SK-N-MC (cell line): ENCODE data around the gene COL18A1.

Experiments
- DNase-seq: peaks from one replicate; pipeline ENCODE4 v3.0.0-alpha.2; 2011; ENCODE audit warnings: low read depth, low spot score
- H3K27ac ChIP-seq: fragments of 200-600 bp; sonication (generic); 2 replicates; pipeline ENCODE4 v1.5.1; 2016; ENCODE audit warnings: mixed run types
- H3K36me3 ChIP-seq: fragments of 200-600 bp; sonication (generic); 2 replicates; pipeline ENCODE4 v1.6.1; 2017; ENCODE audit warnings: antibody characterized with exemption, low read length, mixed read lengths; ENCODE audit not compliant: insufficient read depth
- H3K4me3 ChIP-seq: fragments of 200-600 bp; sonication (generic); 2 replicates; pipeline ENCODE4 v1.5.1; 2016
- H3K9ac ChIP-seq: fragments of 200-600 bp; sonication (generic); 2 replicates; pipeline ENCODE4 v1.8.0; 2017; ENCODE audit warnings: mixed run types, mixed read lengths; ENCODE audit not compliant: insufficient read length
- H3K9me3 ChIP-seq: fragments of 200-600 bp; sonication (generic); 2 replicates; pipeline ENCODE4 v1.6.1; 2017; ENCODE audit warnings: low read depth, mild to moderate bottlenecking, antibody characterized with exemption, low read length, moderate library complexity, mixed read lengths
- EZH2 ChIP-seq: fragments of 200-600 bp; sonication (generic); IDR thresholded peaks from one replicate; pipeline ENCODE4 v1.6.1; 2017; ENCODE audit warnings: antibody characterized with exemption
- FOXP2 ChIP-seq: optimal IDR thresholded peaks from 2 replicates; pipeline ENCODE3; 2011; ENCODE audit warnings: mild to moderate bottlenecking, moderate library complexity; ENCODE audit not compliant: insufficient read depth; ENCODE audit errors: extremely low read length, control extremely low read depth
- POLR2AphosphoS5 ChIP-seq: IDR thresholded peaks from 2 replicates; pipeline ENCODE4 v1.6.1; 2012; ENCODE audit warnings: mild to moderate bottlenecking, low read depth, low read length, borderline replicate concordance

COL18A1 gene

GRCh38 chr21:45493401-45494001 lies 88.5 kb downstream of the COL18A1 start:
- H3K4me3 ChIP-seq = no peak overlapping the region
- no peak overlapping the region for H3K9ac ChIP-seq
- no peak for TF ChIP-seq FOXP2
- TF ChIP-seq EZH2 = no peak
- no peak for TF ChIP-seq POLR2AphosphoS5
- H3K36me3 ChIP-seq = no peaks in the 10 kb centered on the region
- no peak for DNase-seq
- H3K9me3 ChIP-seq = no peaks in the 10 kb centered on the region
- no peak overlapping the region for H3K27ac ChIP-seq

GRCh38 chr21:45494135-45494850 lies 89.3 kb downstream of the COL18A1 start:
- Histone ChIP-seq H3K4me3 (no peak overlapping the region), H3K27ac (no peak overlapping the region), H3K36me3 (no peaks in the 10 kb centered on the region), H3K9ac (no peak overlapping the region), H3K9me3 (no peaks in the 10 kb centered on the region)
- TF ChIP-seq FOXP2 (no peak), POLR2AphosphoS5 (no peak), EZH2 (no peak)
- no peak for DNase-seq

- Histone ChIP-seq H3K9ac (no peak overlapping the region), H3K9me3 (no peaks in the 10 kb centered on the region), H3K36me3 (no peaks in the 10 kb centered on the region), H3K4me3 (no peak overlapping the region), H3K27ac (no peak overlapping the region)
- DNase-seq = no peak
- TF ChIP-seq POLR2AphosphoS5 = no peak
- no peak for TF ChIP-seq EZH2
- no peak for TF ChIP-seq FOXP2
Measured at GRCh38 chr21:45494851-45495680, 90.1 kb downstream of the COL18A1 start.

- Histone ChIP-seq H3K36me3 (no peaks in the 10 kb centered on the region), H3K4me3 (no peak overlapping the region), H3K27ac (no peak overlapping the region), H3K9ac (no peak overlapping the region), H3K9me3 (no peaks in the 10 kb centered on the region)
- TF ChIP-seq EZH2 = no peak
- TF ChIP-seq FOXP2 = no peak
- TF ChIP-seq POLR2AphosphoS5 = no peak
- no peak for DNase-seq
Measured at GRCh38 chr21:45496151-45496967, 91.4 kb downstream of the COL18A1 start.

- TF ChIP-seq EZH2 (no peak), POLR2AphosphoS5 (no peak)
- no peak for DNase-seq
- Histone ChIP-seq H3K27ac (no peak overlapping the region), H3K4me3 (no peak overlapping the region), H3K9me3 (no peaks in the 10 kb centered on the region), H3K36me3 (no peaks in the 10 kb centered on the region), H3K9ac (no peak overlapping the region)
Measured at GRCh38 chr21:45496968-45497845, 92.2 kb downstream of the COL18A1 start.

- no peak for DNase-seq
Measured at GRCh38 chr21:45497846-45498645, 93.1 kb downstream of the COL18A1 start.

GRCh38 chr21:45498646-45499000 lies 93.7 kb downstream of the COL18A1 start:
- H3K36me3 ChIP-seq = no peaks in the 10 kb centered on the region
- no peak for DNase-seq

More at GRCh38 chr21:45497846-45498645, 93.1 kb downstream of the COL18A1 start:
- Histone ChIP-seq H3K9ac (no peak overlapping the region), H3K36me3 (no peaks in the 10 kb centered on the region), H3K27ac (no peak overlapping the region), H3K4me3 (no peak overlapping the region), H3K9me3 (no peaks in the 10 kb centered on the region)
- TF ChIP-seq FOXP2 (no peak), POLR2AphosphoS5 (no peak), EZH2 (no peak)

More at GRCh38 chr21:45498646-45499000, 93.7 kb downstream of the COL18A1 start:
- no peaks in the 10 kb centered on the region for H3K9me3 ChIP-seq
- H3K4me3 ChIP-seq = no peak overlapping the region
- no peak for TF ChIP-seq POLR2AphosphoS5
- TF ChIP-seq EZH2 = no peak
- TF ChIP-seq FOXP2 = no peak
- no peak overlapping the region for H3K9ac ChIP-seq
- H3K27ac ChIP-seq = no peak overlapping the region
